HUDEP-2 (cell line): ENCODE data around the gene GNB1.

Experiments used
- DNase-seq, 76 experiments: peaks; one replicate each; lab custom pipeline; 2025; ENCODE audit not compliant: unreplicated experiment in 76 of 76; lab: John Stamatoyannopoulos, UW

The GNB1 gene

GRCh38 chr1:1768249-1768992 lies 122.5 kb downstream of the GNB1 start:
- no peak for DNase-seq

GRCh38 chr1:1764876-1765470 lies 125.9 kb downstream of the GNB1 start:
- DNase-seq, result no peak

- no peak for DNase-seq
Observed at GRCh38 chr1:1763657-1764621, 126.9 kb downstream of the GNB1 start.

- no peak for DNase-seq
Observed at GRCh38 chr1:1761504-1762376, 129.1 kb downstream of the GNB1 start.

- no peak for DNase-seq
Observed at GRCh38 chr1:1760715-1761114, 130.2 kb downstream of the GNB1 start.

- DNase-seq, result no peak
Observed at GRCh38 chr1:1760345-1760650, 130.6 kb downstream of the GNB1 start.

- DNase-seq, result no peak
Observed at GRCh38 chr1:1759456-1760344, 131.2 kb downstream of the GNB1 start.

GRCh38 chr1:1758692-1759455 lies 132.0 kb downstream of the GNB1 start:
- DNase-seq, result peak in 68 of 76 experiments; percentile 9 to 88 (median 60)

GRCh38 chr1:1758059-1758621 lies 132.7 kb downstream of the GNB1 start:
- DNase-seq, result no peak

GRCh38 chr1:1757422-1758058 lies 133.3 kb downstream of the GNB1 start:
- DNase-seq, result no peak

- no peak for DNase-seq
Observed at GRCh38 chr1:1756661-1757421, 134.0 kb downstream of the GNB1 start.

GRCh38 chr1:1755852-1756251 lies 135.0 kb downstream of the GNB1 start:
- no peak for DNase-seq

GRCh38 chr1:1755426-1755825 lies 135.5 kb downstream of the GNB1 start:
- DNase-seq, result no peak

GRCh38 chr1:1754051-1754815 lies 136.7 kb downstream of the GNB1 start:
- DNase-seq, result no peak

GRCh38 chr1:1753607-1754005 lies 137.3 kb downstream of the GNB1 start:
- no peak for DNase-seq
